Measurements from ENCODE around the gene PLA2G6.

DNA sequence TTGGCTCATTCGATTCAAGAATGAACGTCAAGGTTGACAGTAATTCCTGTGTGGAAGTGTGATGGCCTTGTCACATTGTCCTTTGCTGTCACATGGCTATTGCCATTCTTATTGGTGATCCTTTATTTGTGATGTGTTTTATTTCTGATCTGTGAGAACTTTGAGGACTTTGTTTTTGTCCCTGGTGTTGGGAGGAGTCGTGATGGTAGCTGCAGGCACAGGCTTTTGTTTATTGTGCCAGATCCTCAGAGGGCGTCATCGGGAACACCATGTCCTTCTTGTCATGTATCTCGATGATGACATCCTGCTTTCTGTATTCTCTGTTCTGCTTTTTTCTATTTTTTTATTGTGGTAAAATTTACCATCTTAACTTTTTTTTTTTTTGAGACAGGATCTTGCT, 118.8 kb downstream of the PLA2G6 start:
- TF ChIP-seq, protein P1, sequence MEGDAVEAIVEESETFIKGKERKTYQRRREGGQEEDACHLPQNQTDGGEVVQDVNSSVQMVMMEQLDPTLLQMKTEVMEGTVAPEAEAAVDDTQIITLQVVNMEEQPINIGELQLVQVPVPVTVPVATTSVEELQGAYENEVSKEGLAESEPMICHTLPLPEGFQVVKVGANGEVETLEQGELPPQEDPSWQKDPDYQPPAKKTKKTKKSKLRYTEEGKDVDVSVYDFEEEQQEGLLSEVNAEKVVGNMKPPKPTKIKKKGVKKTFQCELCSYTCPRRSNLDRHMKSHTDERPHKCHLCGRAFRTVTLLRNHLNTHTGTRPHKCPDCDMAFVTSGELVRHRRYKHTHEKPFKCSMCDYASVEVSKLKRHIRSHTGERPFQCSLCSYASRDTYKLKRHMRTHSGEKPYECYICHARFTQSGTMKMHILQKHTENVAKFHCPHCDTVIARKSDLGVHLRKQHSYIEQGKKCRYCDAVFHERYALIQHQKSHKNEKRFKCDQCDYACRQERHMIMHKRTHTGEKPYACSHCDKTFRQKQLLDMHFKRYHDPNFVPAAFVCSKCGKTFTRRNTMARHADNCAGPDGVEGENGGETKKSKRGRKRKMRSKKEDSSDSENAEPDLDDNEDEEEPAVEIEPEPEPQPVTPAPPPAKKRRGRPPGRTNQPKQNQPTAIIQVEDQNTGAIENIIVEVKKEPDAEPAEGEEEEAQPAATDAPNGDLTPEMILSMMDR (IDR thresholded peaks at IDR 0.05): peak in 1 of 4 experiments; percentile 13
- no peak for TF ChIP-seq POLR2A (IDR thresholded peaks at IDR 0.05)

All from prostate gland (tissue), 2 donors.